ENCODE measurements around the gene CGAS. TPM values are rescaled to one million over a fixed set of nuclear protein-coding genes. Genes with fewer than 3 reads are reported as not detected.

The CGAS gene
- total and polyA plus RNA-seq, 9 of the 15 experiments (the other 6 are each of a cell fraction or from before 2014, with no cell fraction given): 0.01 to 0.32 (median 0.06) TPM; not detected in 2

DNA sequence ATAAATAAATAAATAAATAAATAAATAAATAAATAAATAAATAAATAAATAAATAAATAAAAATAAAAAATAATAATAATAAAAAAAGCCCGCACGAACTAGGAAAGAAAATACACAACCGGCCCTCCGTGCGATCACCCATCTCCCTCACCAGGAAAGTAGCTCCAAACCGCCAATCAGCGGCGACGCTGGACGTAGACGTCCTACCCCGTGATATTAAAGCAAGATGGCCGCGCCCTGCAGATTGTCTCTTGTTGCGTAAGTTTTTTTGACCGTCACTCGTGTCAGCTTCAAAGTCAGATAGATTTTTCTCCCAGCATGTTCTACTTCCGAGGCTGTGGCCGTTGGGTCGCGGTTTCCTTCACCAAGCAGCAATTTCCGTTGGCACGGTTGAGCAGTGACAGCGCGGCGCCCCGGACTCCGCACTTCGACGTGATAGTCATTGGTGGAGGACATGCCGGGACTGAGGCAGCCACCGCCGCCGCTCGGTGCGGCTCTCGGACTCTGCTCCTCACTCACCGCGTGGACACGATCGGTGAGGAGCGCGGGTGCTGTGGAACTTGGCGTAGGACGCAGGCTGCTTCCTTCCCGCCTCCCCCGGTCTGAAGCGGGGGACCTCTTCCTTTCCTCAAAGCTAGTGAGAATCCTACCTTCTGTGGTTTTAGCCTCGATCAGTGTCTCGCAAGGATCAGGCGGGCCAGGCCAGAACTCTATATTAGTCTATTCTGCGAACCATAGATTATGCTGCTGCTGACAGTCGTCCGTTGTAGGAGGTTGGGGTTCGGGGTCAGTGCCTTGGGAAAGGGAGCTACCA is 9.6 kb upstream of the CGAS start, which contains the start of gene MTO1 (continued):
- peak; percentile 71 to 95 for TF ChIP-seq FOXK2 (conservative IDR thresholded peaks at IDR 0.05 in 1 of 2, IDR thresholded peaks at IDR 0.05 in 1 of 2; ENCODE audit: low read depth in 2 of 2)
- no peak for TF ChIP-seq ZNF445 (CRISPR knock-in tag; IDR thresholded peaks at IDR 0.05; ENCODE audit: low read depth)
- peak; percentile 70; the same call in 1 of the 2 replicates for TF ChIP-seq FOXK1 (CRISPR knock-in tag; IDR thresholded peaks at IDR 0.05; ENCODE audit: borderline replicate concordance)
- TF ChIP-seq ZNF165 (CRISPR knock-in tag; IDR thresholded peaks at IDR 0.05; ENCODE audit: borderline replicate concordance): no peak
- TF ChIP-seq TCFL5 (CRISPR knock-in tag; conservative IDR thresholded peaks at IDR 0.05): no peak
- no peak for TF ChIP-seq HDGF (IDR thresholded peaks at IDR 0.05)
- TF ChIP-seq BACH1 (tag; IDR thresholded peaks at IDR 0.05): no peak
- TF ChIP-seq NFIC (IDR thresholded peaks at IDR 0.05): peak; percentile 58
- no peak for TF ChIP-seq CBFA2T2 (conservative IDR thresholded peaks at IDR 0.05)
- peak; percentile 67 for TF ChIP-seq RBM22 (IDR thresholded peaks at IDR 0.05; ENCODE audit: low read depth, low read length, poor library complexity, severe bottlenecking)
- TF ChIP-seq PKNOX1 (IDR thresholded peaks at IDR 0.05): peak; percentile 83
- peak; percentile 54 for TF ChIP-seq HNRNPLL (IDR thresholded peaks at IDR 0.05; ENCODE audit: low read depth, low read length, poor library complexity, severe bottlenecking)
- TF ChIP-seq ZNF263 (CRISPR knock-in tag; IDR thresholded peaks at IDR 0.05; ENCODE audit: borderline replicate concordance): no peak; the same call in 1 of the 2 replicates
- no peak for TF ChIP-seq NR1H2 (CRISPR knock-in tag; IDR thresholded peaks at IDR 0.05)
- TF ChIP-seq CREB3L1 (IDR thresholded peaks at IDR 0.05; ENCODE audit: borderline replicate concordance, low read depth): peak; percentile 47; the same call in 1 of the 2 replicates
- TF ChIP-seq ZNF740 (CRISPR knock-in tag; IDR thresholded peaks at IDR 0.05): no peak
- TF ChIP-seq ZNF740 (tag; IDR thresholded peaks at IDR 0.05): no peak
- TF ChIP-seq FIP1L1 (IDR thresholded peaks at IDR 0.05; ENCODE audit: low read depth, low read length, poor library complexity, severe bottlenecking): peak; percentile 47
- TF ChIP-seq ZBTB5 (IDR thresholded peaks at IDR 0.05): no peak
- TF ChIP-seq SMARCA5 (IDR thresholded peaks at IDR 0.05): no peak
- TF ChIP-seq, protein P1, sequence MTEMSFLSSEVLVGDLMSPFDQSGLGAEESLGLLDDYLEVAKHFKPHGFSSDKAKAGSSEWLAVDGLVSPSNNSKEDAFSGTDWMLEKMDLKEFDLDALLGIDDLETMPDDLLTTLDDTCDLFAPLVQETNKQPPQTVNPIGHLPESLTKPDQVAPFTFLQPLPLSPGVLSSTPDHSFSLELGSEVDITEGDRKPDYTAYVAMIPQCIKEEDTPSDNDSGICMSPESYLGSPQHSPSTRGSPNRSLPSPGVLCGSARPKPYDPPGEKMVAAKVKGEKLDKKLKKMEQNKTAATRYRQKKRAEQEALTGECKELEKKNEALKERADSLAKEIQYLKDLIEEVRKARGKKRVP (CRISPR knock-in tag; IDR thresholded peaks at IDR 0.05): peak; percentile 91

Measured in K562 (cell line).